NK-92 treated with Interleukin-12 subunit alpha and Interleukin-12 subunit beta, amount 100 ng/mL, for 24 hours (cell line): ENCODE data around the gene DDX51.
"Not testable (repeated sequence)": the region's sequence is repeated elsewhere in the genome, so short reads cannot be mapped to it uniquely, and the experiment has no call there.

Source experiments
- DNase-seq: peaks from one replicate; lab custom pipeline; 2025; lab: John Stamatoyannopoulos, UW

Gene DDX51

GRCh38 chr12:132140918-132141841, 2.9 kb downstream of the DDX51 start:
- DNase-seq: no peak

- DNase-seq: no peak
Observed at GRCh38 chr12:132140501-132140900, 3.6 kb downstream of the DDX51 start.

- DNase-seq: no peak
Observed at GRCh38 chr12:132139912-132140311, 4.2 kb downstream of the DDX51 start.

GRCh38 chr12:132138941-132139871, 4.9 kb downstream of the DDX51 start:
- DNase-seq: no peak

- DNase-seq: no peak
Observed at GRCh38 chr12:132137483-132138125, 6.5 kb downstream of the DDX51 start.

GRCh38 chr12:132136226-132136625, 7.9 kb downstream of the DDX51 start:
- not testable (repeated sequence) for DNase-seq

- not testable (repeated sequence) for DNase-seq
Observed at GRCh38 chr12:132134653-132135183, 9.4 kb downstream of the DDX51 start.

- DNase-seq: no peak
Observed at GRCh38 chr12:132133952-132134652, 10.0 kb downstream of the DDX51 start.

GRCh38 chr12:132132609-132133430, 11.3 kb downstream of the DDX51 start:
- DNase-seq: no peak

- no peak for DNase-seq
Observed at GRCh38 chr12:132131952-132132351, 12.2 kb downstream of the DDX51 start.

- DNase-seq: no peak
Observed at GRCh38 chr12:132131229-132131628, 12.9 kb downstream of the DDX51 start.

- no peak for DNase-seq
Observed at GRCh38 chr12:132130690-132131089, 13.4 kb downstream of the DDX51 start.

- no peak for DNase-seq
Observed at GRCh38 chr12:132129007-132129406, 15.1 kb downstream of the DDX51 start.

- no peak for DNase-seq
Observed at GRCh38 chr12:132127041-132127440, 17.1 kb downstream of the DDX51 start.

- no peak for DNase-seq
Observed at GRCh38 chr12:132125736-132126135, 18.4 kb downstream of the DDX51 start.

GRCh38 chr12:132124766-132125425, 19.2 kb downstream of the DDX51 start:
- DNase-seq: no peak

GRCh38 chr12:132123970-132124765, 20.0 kb downstream of the DDX51 start:
- no peak for DNase-seq

- no peak for DNase-seq
Observed at GRCh38 chr12:132121283-132121682, 22.8 kb downstream of the DDX51 start.

- DNase-seq: no peak
Observed at GRCh38 chr12:132118876-132119275, 25.2 kb downstream of the DDX51 start.
